ENCODE results near the gene GATAD2B.
A peak's percentile ranks its signal among the peaks of the same experiment; 100 is the strongest.
"Not testable (repeated sequence)": the region's sequence is repeated elsewhere in the genome, so short reads cannot be mapped to it uniquely, and the experiment has no call there.

GATAD2B gene

DNA sequence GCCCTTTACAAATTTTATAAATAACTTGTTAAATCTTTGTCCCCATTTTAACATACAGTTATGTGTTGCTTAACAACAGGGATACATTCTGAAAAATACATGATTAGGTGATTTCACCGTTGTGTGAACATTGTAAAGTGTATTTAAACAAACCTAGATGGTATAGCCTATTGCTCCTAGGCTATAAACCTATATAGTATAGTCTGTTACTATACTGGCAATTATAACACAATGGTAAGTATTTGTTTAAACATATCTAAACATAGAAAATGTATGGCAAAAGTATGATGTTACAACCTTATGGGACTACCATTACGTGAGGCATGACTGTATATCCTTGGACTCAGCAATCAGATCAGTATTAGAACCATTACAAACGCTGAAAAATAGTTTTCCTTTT, 36.6 kb downstream of the GATAD2B start:
- no peak for DNase-seq (ENCODE audit: low spot score)

DNA sequence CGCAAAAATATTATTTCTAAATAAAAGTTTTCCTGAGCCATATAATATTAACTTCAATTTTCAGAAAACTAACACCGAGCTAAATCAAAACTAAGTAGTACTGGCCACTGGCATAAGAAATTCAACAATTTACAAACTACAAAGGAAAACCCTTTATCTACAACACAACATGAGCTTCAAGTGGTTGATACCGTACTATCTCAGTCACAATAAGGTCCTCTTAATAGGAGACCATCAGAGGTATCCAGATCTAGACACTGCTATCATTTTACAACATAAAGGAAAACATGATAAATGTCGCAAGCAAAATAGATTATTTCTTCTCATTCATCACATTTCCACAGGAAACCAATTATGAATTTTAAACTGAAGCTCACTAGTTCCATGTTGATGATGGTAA, 39.5 kb downstream of the GATAD2B start:
- no peak for DNase-seq (ENCODE audit: low spot score)

DNA sequence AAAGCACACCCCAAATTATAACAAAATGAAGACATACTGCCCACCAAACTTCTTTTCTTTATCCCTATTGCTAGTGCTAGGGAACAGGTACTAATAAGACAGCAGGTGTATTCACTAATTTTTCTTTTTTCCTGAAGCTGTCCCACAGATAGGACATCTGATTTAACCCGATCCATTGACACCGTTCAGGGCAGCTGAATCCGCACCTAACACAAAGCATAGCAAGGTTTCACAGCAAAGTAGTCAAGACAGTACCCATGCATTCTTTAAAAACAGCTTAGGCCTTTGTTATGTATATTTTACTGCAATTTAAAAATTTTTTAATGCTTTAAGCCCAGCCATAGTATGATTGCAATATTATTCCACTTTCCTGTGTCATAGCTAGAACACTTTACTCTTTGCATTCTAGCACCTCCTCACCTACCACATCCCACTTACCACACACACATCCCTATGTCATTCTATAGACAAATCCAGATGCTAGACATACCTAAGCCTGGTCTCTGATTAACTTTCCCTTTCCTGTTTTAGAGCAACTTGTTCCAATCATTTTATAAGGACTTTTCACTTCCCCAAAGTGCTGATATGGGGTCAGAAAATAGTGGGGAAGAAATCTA, 40.4 kb downstream of the GATAD2B start:
- no peak for DNase-seq (ENCODE audit: low spot score)

DNA sequence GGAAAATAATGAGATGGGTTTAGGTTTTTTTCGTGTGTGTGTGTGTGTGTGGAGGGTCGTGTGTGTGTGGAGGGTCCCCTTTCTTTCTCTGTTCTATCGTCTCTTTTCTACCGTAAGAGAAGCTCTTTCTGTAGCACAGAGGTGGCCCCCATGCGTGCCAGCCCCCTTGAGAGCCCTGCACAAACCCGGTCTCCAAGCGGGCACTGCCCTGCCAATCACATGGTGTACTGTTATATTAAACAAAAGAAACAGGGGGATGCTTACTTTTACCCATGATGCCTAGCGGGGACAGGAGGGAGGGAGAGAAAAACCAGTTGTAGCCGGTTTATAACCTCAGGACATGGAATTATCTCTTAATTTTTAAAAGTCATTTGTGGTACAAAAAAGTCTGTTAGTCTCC, 41.0 kb downstream of the GATAD2B start:
- DNase-seq (ENCODE audit: low spot score), result no peak

DNA sequence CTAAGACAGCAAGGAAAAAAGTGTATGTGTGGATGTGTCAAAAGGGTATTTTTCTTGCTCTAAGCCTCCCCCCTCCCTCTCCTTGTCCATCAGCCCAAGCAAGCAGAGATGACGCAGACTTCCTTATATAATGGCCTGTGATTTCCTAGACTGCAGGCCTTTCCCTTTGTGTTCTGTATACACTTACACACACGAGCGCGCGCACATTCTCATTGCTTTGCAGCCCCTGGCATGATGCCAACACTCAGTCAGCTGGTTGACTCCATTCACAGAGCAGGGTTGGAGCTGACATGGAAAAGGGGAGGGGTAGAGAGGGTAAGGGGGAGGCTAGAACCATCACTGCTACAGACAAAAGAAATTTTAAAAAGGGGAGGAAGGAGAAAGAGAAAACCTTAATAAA, 41.8 kb downstream of the GATAD2B start:
- peak; percentile 17 for DNase-seq (ENCODE audit: low spot score)

DNA sequence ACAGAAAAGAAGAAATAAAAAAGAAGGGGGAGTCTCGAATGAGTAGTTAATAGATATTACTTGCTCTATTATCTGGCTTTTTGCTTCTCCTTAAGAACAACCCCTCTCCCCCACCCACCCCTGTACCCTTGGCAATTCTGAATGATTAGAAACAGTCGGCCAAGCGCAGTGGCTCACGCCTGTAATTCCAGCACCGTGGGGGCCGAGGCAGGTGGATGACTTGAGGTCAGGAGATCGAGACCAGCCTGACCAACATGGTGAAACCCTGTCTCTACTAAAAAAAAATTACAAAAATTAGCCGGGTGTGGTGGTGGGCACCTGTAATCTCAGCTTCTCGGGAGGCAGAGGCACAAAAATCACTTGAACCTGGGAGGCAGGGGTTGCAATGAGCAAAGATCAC, 42.7 kb downstream of the GATAD2B start:
- no peak for DNase-seq (ENCODE audit: low spot score)

DNA sequence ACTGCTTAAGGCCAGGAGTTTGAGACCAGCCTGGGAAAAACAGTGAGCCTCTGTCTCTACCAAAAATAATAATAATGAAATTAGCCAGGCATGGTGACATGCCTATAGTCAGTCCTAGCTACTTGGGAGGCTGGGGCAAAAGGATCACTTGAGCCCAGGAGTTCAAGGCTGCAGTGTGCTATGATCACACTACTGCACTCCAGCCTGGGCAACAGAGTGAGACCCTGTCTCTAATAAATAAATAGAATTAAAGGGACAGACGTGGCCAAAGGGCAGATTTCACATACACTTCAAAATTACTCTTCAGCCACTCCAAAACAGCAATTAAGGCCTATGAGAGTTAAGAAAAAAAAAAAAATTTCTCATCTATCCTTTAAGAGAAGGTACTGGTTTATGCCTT, 45.7 kb downstream of the GATAD2B start:
- DNase-seq (ENCODE audit: low spot score), result no peak

DNA sequence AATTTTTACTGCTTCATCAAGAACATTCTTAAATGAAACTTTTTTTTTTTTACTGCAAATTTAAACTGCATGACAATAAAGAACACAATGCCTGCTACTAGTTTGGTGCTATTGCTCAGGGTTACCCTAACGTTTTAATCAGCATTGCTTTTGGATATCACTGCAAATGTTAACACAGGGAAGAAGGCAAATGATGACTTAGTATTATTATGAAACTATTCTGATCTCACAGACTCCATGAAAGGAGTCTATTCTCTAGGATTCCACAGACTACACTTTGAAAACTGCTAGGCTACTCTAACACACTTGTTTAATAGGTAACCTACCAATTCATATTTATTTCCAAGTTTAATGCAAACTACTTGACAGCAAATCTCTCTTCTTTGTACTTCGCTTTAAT, 49.8 kb downstream of the GATAD2B start:
- no peak for DNase-seq (ENCODE audit: low spot score)

DNA sequence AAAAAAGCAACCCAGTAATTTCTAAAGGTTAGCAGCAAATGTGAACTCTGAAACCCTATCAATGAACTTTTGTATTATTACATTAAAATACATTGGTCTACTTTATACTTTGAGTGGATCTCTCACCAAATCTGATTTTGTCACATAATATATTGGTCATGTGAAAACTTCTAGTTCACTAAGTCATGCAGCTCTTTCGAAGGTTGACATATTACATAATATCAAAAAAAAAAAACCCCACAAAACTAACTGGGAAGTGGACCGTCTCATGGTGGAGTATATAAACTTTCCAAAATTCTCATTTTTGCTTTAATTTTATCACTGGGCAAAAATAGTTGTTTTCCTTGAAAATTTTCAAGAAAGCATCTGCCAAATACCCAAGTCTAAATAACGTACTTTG, 50.4 kb downstream of the GATAD2B start:
- no peak for DNase-seq (ENCODE audit: low spot score)

DNA sequence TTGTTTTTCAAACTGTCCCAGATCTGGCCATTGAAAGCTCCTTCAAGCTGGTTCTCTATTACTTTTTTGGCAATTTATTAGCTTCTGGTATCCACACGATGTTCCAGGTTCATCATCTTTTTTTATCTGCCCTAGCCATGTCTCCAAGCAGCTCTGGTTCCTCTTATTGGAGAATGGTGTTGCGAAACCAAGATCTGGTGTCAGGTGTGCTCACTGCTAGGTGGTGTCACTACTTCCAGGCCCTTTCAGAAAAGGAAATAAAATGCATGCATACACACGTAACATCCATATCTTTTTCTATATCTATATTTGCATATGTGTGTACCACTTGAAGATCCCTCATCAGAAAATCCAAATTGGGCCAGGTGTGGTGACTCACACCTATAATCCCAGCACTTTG, 53.3 kb downstream of the GATAD2B start:
- DNase-seq (ENCODE audit: low spot score), result no peak

DNA sequence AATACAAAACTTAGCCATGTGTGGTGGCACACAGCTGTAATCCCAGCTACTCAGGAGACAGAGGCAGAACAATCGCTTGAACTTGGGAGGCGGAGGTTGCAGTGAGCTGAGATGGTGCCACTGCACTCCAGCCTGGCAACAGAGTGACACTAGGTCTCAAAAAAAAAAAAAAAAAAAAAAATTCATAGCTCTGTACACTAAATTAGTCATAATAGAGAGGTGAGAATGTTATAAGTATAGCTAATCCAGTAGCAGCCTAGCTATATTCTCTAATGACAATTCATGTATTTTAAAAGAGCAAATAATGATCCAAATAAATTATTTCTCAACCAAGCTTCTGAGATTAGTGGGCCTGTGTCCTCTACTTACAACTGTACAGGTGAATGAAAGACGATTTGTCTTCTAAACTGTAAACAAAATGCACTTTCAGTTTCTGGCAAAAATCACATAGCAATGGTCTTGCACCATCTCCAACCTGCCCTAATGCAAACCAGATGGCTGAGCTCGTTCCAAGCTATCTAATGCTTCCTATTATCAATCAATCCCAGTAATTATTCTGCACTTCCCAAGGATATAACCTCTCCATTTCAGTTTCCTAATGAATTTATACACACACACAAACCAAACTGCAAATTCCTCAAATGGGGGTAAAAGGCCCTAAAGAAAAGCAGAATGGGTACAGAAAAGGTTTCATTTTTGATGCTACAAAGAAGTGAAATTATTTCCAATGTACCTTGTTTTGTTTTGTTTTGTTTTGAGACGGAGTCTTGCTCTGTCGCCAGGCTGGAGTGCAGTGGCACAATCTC, 56.5 kb downstream of the GATAD2B start:
- DNase-seq (ENCODE audit: low spot score), result no peak

DNA sequence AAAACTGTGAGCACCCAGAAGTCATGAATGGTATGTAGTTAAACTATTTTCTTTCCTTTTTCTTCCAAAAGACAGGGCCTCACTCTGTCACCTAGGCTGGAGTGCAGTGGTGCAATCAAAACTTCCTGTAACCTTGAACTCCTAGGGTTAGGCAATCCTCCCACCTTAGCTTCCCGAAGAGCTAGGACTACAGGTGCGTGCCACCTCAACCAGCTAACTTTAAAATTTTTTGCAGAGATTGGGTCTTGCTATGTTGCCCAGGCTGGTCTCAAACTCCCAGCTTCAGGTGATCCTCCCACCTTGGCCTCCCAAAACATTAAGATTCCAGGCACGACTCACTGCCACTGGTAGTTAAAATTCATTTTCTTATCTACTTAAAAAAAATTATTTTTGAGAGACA, 62.5 kb downstream of the GATAD2B start:
- no peak for DNase-seq (ENCODE audit: low spot score)

DNA sequence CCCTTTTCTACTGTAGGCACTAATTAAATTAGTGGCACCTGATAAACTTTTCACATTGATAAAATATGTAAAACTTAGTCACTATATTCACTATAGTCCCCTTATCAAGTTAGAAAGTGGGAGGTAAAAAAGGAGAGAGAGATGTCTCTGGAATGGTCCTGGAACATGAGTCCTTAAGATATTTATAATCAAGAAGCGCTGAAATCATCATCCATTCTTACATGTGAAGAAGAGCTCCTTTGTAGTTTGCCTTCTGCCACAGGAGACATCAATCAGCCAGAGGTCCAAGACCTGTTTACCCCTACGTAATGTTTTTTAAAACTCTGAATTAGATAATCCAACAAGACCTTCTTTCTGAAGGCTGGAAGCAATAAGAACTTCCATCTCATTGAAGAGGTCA, 65.3 kb downstream of the GATAD2B start:
- no peak for DNase-seq (ENCODE audit: low spot score)

DNA sequence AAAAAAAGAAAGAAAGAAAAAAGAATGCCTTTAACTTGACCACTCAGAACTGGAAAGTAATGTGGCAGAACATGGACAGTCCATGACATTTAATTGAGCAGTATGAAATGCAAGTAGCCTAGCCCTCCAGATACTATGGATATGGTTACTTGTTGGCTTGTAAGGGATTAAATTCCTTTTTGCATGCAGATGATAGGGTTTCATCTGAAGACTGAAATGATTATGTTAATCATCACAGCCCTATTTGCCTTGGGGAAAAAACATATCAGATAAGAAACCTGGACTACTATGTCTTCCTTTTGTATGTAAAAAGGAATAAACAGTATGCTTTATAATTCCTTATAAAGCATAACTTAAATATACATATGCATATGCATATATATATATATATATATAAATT, 66.0 kb downstream of the GATAD2B start:
- no peak for DNase-seq (ENCODE audit: low spot score)

DNA sequence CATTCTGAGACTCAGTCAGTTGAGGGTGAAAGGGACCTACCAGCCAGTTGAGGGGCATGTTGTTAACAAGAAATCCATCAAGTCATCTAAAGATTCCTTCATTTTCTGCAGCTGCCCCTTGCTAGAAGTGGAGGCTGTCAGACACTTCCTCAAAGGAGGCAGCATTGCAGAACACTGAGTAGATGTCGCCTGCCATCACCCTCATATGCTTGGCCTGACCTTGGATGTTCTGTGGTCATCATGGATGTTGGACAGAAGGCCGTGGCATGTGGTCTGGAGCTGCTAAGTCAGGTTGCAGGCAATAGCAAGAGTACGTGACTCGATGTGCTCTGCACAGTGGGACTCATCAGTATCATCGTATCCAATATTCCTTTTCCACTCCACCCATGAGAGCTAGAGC, 70.6 kb downstream of the GATAD2B start:
- DNase-seq (ENCODE audit: low spot score), result no peak

DNA sequence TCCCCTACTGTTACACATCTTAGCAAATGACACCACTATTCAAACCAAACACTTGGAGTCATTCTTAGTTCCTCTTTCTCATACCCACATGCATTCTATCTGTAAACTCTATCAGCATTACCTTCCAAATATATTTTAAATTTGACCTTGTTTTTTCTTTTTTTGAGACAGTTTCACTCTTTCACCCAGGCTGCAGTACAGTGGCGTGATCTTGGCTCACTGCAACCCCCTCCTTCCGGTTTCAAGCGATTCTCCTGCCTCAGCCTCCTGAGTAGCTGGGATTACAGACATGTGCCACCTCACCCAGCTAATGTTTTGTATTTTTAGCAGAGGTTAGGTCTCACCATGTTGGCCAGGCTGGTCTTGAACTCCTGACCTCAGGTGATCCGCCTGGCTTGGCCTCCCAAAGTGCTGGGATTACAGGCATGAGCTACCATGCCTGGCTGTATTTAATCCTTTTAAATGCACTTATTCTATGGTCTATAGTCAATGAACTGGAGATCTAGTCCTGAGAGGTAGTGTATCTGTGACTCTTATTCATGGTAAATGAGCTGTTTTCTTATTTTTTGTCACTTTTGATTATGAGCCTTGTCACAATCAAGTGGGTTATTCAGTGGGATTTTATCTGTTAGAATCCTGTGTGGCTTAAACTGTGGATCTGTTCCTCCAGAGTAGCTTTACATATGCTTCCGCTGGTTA, 73.1 kb downstream of the GATAD2B start:
- DNase-seq (ENCODE audit: low spot score), result no peak

DNA sequence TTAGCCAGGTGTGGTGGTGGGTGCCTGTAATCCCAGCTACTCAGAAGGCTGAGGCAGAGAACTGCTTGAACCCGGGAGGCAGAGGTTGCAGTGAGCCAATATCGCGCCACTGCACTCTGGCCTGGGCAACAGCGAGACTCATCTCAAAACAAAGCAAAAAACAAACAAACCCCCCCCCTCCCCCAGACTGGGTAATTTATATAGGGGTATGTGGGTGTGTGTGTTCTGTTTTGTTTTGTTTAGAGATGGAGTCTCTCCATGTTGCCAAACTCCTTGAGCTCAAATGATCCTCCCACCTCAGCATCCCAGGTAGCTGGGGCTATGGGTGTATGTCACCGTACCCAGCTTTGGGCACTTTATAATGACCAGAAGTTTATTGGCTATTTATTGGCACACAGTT, 74.0 kb downstream of the GATAD2B start:
- DNase-seq (ENCODE audit: low spot score), result no peak

DNA sequence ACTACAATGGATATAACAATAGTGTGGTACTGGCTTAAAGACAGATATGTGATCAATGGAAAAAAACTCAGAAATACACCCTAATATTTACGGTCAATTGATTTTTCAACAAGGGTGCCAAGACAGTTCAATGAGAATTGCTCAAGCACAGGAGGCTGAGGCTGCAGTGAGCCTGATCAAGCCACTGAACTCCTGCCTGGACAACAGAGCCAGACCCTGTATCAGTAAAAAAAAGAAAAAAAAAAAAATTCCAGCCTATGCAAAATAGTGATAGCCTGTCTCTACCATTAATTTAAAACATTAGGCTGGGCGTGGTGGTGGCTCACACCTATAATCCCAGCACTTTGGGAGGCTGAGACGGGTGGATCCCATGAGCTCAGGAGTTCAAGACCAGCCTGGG, 77.6 kb downstream of the GATAD2B start:
- DNase-seq (ENCODE audit: low spot score), result no peak

DNA sequence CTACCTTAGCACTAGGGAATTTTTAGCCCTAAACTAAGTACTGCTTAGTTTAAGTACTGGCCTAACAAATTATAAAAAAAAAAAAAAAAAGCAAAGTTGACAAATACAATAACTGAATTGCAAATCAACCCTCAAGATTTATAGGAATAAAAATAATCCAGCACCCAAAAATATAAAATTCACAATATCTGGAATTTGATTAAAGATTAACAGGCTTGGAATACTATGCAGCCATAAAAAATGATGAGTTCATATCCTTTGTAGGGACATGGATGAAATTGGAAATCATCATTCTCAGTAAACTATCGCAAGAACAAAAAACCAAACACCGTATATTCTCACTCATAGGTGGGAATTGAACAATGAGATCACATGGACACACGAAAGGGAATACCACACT, 78.4 kb downstream of the GATAD2B start:
- DNase-seq (ENCODE audit: low spot score), result not testable (repeated sequence)

DNA sequence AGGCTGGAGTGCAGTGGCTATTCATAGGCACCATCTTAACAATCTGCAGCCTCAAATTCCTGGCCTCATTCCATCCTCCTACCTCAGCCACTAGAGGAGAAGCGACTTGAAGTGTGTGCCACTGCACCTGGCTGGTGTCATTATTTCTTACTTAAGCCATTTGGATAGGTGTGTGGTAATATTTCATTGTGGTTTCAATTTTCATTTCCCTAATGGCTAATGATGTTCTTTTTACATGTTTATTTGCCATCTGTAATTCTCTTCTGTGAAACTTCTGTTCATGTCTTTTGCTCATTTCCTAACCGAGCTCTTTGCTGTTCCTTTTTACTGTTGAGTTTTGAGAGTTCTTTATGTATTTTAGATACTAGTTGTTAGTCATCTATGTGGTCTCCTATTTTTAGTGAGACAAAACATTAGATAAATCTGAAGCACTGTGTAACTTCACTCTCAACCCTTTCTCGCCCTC, 80.7 kb downstream of the GATAD2B start:
- DNase-seq (ENCODE audit: low spot score), result no peak

DNA sequence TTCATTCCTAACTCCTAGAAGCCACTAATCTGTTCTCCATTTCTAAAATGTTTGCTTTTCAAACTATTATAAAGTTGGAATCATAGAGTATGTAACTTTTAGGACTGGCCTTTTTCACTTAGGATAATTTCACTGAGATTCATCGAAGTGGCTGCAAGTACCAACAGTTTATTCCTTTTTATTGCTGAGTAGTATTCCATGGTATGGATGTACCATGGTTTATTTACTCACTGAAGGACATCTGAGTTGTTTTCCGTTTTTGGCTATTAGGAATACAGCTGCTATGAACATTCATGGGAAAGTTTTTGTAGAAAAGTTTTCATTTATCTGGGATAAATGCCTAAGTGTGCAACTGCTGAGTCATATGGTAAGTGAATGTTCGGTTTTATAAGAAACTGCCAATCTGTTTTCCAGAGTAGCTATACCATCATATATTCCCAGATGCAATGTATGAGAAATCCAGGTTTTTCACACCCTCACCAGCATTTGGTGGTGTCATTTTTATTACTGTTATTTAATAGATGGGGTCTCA, 81.2 kb downstream of the GATAD2B start:
- DNase-seq (ENCODE audit: low spot score), result no peak

DNA sequence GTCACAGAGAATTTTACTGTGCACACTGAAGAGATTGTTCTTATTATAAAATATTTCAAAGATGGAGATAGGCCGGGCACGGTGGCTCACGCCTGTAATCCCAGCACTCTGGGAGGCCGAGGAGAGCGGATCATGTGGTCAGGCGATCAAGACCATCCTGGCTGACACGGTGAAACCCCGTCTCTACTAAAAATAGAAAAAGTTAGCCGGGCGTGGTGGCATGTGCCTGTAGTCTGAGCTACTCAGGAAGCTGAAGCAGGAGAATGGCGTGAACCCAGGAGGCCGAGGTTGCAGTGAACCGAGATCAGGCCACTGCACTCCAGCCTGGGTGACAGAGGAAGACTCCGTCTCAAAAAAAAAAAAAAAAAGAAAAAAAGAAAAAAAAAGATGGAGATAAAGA, 82.0 kb downstream of the GATAD2B start:
- not testable (repeated sequence) for DNase-seq (ENCODE audit: low spot score)

DNA sequence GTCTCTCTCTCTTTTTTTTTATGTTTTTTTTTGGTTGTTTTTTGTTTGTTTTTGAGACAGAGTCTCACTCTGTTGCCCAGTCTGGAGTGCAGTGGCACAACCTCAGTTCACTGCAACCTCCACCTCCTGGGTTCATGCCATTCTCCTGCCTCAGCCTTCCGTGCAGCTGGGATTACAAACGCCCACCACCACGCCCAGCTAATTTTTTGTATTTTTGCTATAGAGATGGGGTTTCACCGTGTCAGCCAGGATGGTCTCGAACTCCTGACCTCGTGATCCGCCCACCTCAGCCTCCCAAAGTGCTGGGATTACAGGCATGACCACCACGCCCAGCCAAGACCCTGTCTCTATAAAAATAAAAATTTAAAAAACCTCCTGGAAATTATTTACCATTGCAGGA, 88.8 kb downstream of the GATAD2B start:
- not testable (repeated sequence) for DNase-seq (ENCODE audit: low spot score)

Data from CD4-positive, alpha-beta T cell treated with Interleukin-6 at 100 ng/mL for 8 hours (primary cell).